ENCODE results near the gene VTI1A.

VTI1A gene

GRCh38 chr10:112438356-112438755 lies 8.7 kb upstream of the VTI1A start:
- no peak overlapping the region for H3K4me3 ChIP-seq (ENCODE audit: low read length)
- H3K4me2 ChIP-seq (ENCODE audit: low read depth, low read length): no peak overlapping the region
- H3K79me2 ChIP-seq (ENCODE audit: low read length): no peaks in the 10 kb centered on the region
- H3K27me3 ChIP-seq (replicated peaks; ENCODE audit: insufficient read depth, low read length): no peaks in the 10 kb centered on the region
- DNase-seq: no peak
- no peaks in the 10 kb centered on the region for H4K20me1 ChIP-seq (ENCODE audit: insufficient read depth, low read length)
- H3K9me2 ChIP-seq (replicated peaks; ENCODE audit: insufficient read depth, low read length): no peaks in the 10 kb centered on the region
- H2AFZ ChIP-seq (ENCODE audit: low read length): no peak overlapping the region
- H3K9ac ChIP-seq (ENCODE audit: low read length): no peak overlapping the region
- H3F3A ChIP-seq (ENCODE audit: insufficient read depth, low read length): no peaks in the 10 kb centered on the region
- no peaks in the 10 kb centered on the region; the same call in 1 of the 2 replicates for H3K36me3 ChIP-seq (replicated peaks; ENCODE audit: insufficient read depth, low read length)
- no peak for TF ChIP-seq CTCF (IDR thresholded peaks at IDR 0.05; ENCODE audit: low read length)
- TF ChIP-seq EZH2 (optimal IDR thresholded peaks at IDR 0.05; ENCODE audit: low read depth, low read length): no peak
- TF ChIP-seq EZH2phosphoT487 (IDR thresholded peaks at IDR 0.05; ENCODE audit: low read length): no peak
- no peaks in the 10 kb centered on the region for H3K9me3 ChIP-seq (replicated peaks; ENCODE audit: insufficient read depth, low read length)
- H3K4me1 ChIP-seq (ENCODE audit: low read length): no peaks in the 10 kb centered on the region
- H3K27ac ChIP-seq (ENCODE audit: low read length): no peak overlapping the region

- Histone ChIP-seq H3K27me3 (replicated peaks; ENCODE audit: insufficient read depth, low read length) (no peaks in the 10 kb centered on the region), H4K20me1 (ENCODE audit: insufficient read depth, low read length) (no peaks in the 10 kb centered on the region), H3K4me2 (ENCODE audit: low read depth, low read length) (no peak overlapping the region), H3K4me1 (ENCODE audit: low read length) (peaks cover 6% of the 10 kb centered on the region; the same call in 1 of the 2 replicates), H3F3A (ENCODE audit: insufficient read depth, low read length) (no peaks in the 10 kb centered on the region), H3K36me3 (replicated peaks; ENCODE audit: insufficient read depth, low read length) (no peaks in the 10 kb centered on the region), H3K4me3 (ENCODE audit: low read length) (no peak overlapping the region), H2AFZ (ENCODE audit: low read length) (no peak overlapping the region), H3K9me3 (replicated peaks; ENCODE audit: insufficient read depth, low read length) (no peaks in the 10 kb centered on the region), H3K9ac (ENCODE audit: low read length) (no peak overlapping the region), H3K9me2 (replicated peaks; ENCODE audit: insufficient read depth, low read length) (no peaks in the 10 kb centered on the region), H3K79me2 (ENCODE audit: low read length) (peaks cover 14% of the 10 kb centered on the region), H3K27ac (ENCODE audit: low read length) (no peak overlapping the region)
- DNase-seq: no peak
- TF ChIP-seq CTCF (IDR thresholded peaks at IDR 0.05; ENCODE audit: low read length) (no peak), EZH2 (optimal IDR thresholded peaks at IDR 0.05; ENCODE audit: low read depth, low read length) (no peak), EZH2phosphoT487 (IDR thresholded peaks at IDR 0.05; ENCODE audit: low read length) (no peak)
Measured at GRCh38 chr10:112441520-112441919, 5.5 kb upstream of the VTI1A start.

- Histone ChIP-seq H3K9ac (ENCODE audit: low read length) (no peak overlapping the region), H3K36me3 (replicated peaks; ENCODE audit: insufficient read depth, low read length) (no peaks in the 10 kb centered on the region), H3K4me2 (ENCODE audit: low read depth, low read length) (no peak overlapping the region), H3K9me2 (replicated peaks; ENCODE audit: insufficient read depth, low read length) (no peaks in the 10 kb centered on the region), H3K9me3 (replicated peaks; ENCODE audit: insufficient read depth, low read length) (no peaks in the 10 kb centered on the region), H3K4me1 (ENCODE audit: low read length) (peaks cover 6% of the 10 kb centered on the region; the same call in 1 of the 2 replicates), H3K27me3 (replicated peaks; ENCODE audit: insufficient read depth, low read length) (no peaks in the 10 kb centered on the region), H4K20me1 (ENCODE audit: insufficient read depth, low read length) (no peaks in the 10 kb centered on the region), H3K27ac (ENCODE audit: low read length) (no peak overlapping the region), H2AFZ (ENCODE audit: low read length) (no peak overlapping the region), H3K79me2 (ENCODE audit: low read length) (peaks cover 17% of the 10 kb centered on the region), H3F3A (ENCODE audit: insufficient read depth, low read length) (no peaks in the 10 kb centered on the region), H3K4me3 (ENCODE audit: low read length) (no peak overlapping the region)
- TF ChIP-seq EZH2phosphoT487 (IDR thresholded peaks at IDR 0.05; ENCODE audit: low read length) (no peak), EZH2 (optimal IDR thresholded peaks at IDR 0.05; ENCODE audit: low read depth, low read length) (no peak), CTCF (IDR thresholded peaks at IDR 0.05; ENCODE audit: low read length) (no peak)
- no peak for DNase-seq
Measured at GRCh38 chr10:112442063-112442462, 5.0 kb upstream of the VTI1A start.
